Activated CD8-positive, alpha-beta memory T cell treated with anti-CD3 and anti-CD28 coated beads for 1 hour (primary cell): ENCODE measurements around the gene PCSK1N.
"Not testable (repeated sequence)": the region's sequence is repeated elsewhere in the genome, so short reads cannot be mapped to it uniquely, and the experiment has no call there.

Experiments used
- DNase-seq, 2 donors: peaks; one replicate each; pipeline ENCODE4 v3.0.0-alpha.2; 2020; ENCODE audit warnings: low read depth in 1 of 2; ENCODE audit errors: extremely low read depth in 1 of 2

PCSK1N gene

GRCh38 chrX:48824066-48824465 is 11.3 kb downstream of the PCSK1N start:
- no peak for DNase-seq

GRCh38 chrX:48823053-48823452 is 12.4 kb downstream of the PCSK1N start:
- no peak for DNase-seq

GRCh38 chrX:48819394-48819793 is 16.0 kb downstream of the PCSK1N start:
- DNase-seq: not testable (repeated sequence)

- DNase-seq: no peak
Measured at GRCh38 chrX:48818866-48819265, 16.5 kb downstream of the PCSK1N start.

GRCh38 chrX:48818098-48818497 is 17.3 kb downstream of the PCSK1N start:
- DNase-seq: no peak

- DNase-seq: no peak
Measured at GRCh38 chrX:48816014-48816810, 19.2 kb downstream of the PCSK1N start.

GRCh38 chrX:48815266-48815665 is 20.1 kb downstream of the PCSK1N start:
- DNase-seq: no peak

- no peak for DNase-seq
Measured at GRCh38 chrX:48814722-48815121, 20.7 kb downstream of the PCSK1N start.

GRCh38 chrX:48813644-48814043 is 21.8 kb downstream of the PCSK1N start:
- DNase-seq: no peak

GRCh38 chrX:48806081-48806480 is 29.3 kb downstream of the PCSK1N start:
- no peak for DNase-seq

GRCh38 chrX:48802905-48803200 is 32.6 kb downstream of the PCSK1N start:
- DNase-seq: no peak

GRCh38 chrX:48802089-48802904 is 33.1 kb downstream of the PCSK1N start:
- DNase-seq: peak; percentile 4 to 17

GRCh38 chrX:48801280-48802088 is 33.9 kb downstream of the PCSK1N start, which contains the start of gene HDAC6:
TSS of gene HDAC6 (plus strand) at chrX:48802067. CDS start at chrX:48802693, 626 bp downstream.
- peak; percentile 80 to 88 for DNase-seq

- DNase-seq: no peak
Measured at GRCh38 chrX:48800574-48801279, 34.7 kb downstream of the PCSK1N start.

GRCh38 chrX:48798318-48798717 is 37.1 kb downstream of the PCSK1N start:
- DNase-seq: no peak

GRCh38 chrX:48794911-48795515 is 40.4 kb downstream of the PCSK1N start:
- no peak for DNase-seq

GRCh38 chrX:48794340-48794910 is 41.0 kb downstream of the PCSK1N start:
- no peak for DNase-seq

GRCh38 chrX:48793935-48794334 is 41.5 kb downstream of the PCSK1N start:
- no peak for DNase-seq

GRCh38 chrX:48792219-48792618 is 43.2 kb downstream of the PCSK1N start:
- DNase-seq: no peak
